Trophoblast cell (in vitro differentiated cells and primary cell): ENCODE measurements around the gene KIF21A.

Experiments
- DNase-seq, 2 donors: peaks; one replicate each; pipeline ENCODE4 v3.0.0-alpha.2; 2016
- H2AFZ ChIP-seq: 2 replicates; pipeline ENCODE4 v1.6.1; 2013; ENCODE audit warnings: low read length, moderate library complexity, mild to moderate bottlenecking; ENCODE audit not compliant: insufficient read depth, poor library complexity
- H2AK5ac ChIP-seq: 2 replicates; pipeline ENCODE4 v1.6.1; 2013; ENCODE audit warnings: mild to moderate bottlenecking, low read length
- H2BK120ac ChIP-seq: 2 replicates; pipeline ENCODE4 v1.6.1; 2013; ENCODE audit warnings: low read length, mild to moderate bottlenecking, moderate library complexity; ENCODE audit not compliant: insufficient read depth, poor library complexity
- H2BK12ac ChIP-seq: 2 replicates; pipeline ENCODE4 v1.6.1; 2013; ENCODE audit warnings: mild to moderate bottlenecking, low read length, moderate library complexity
- H2BK5ac ChIP-seq: 2 replicates; pipeline ENCODE4 v1.6.1; 2013; ENCODE audit warnings: low read length, low read depth, moderate library complexity, mild to moderate bottlenecking; ENCODE audit not compliant: poor library complexity
- H3K14ac ChIP-seq: 2 replicates; pipeline ENCODE4 v1.6.1; 2013; ENCODE audit warnings: mild to moderate bottlenecking, low read length
- H3K18ac ChIP-seq: 2 replicates; pipeline ENCODE4 v1.6.1; 2013; ENCODE audit warnings: mild to moderate bottlenecking, low read length
- H3K23ac ChIP-seq: 2 replicates; pipeline ENCODE4 v1.6.1; 2013; ENCODE audit warnings: low read length
- H3K27ac ChIP-seq: 2 replicates; pipeline ENCODE4 v1.5.1; 2013; ENCODE audit warnings: low read depth, mild to moderate bottlenecking, inconsistent platforms, low read length, moderate library complexity
- H3K27me3 ChIP-seq: 2 replicates; pipeline ENCODE4 v1.6.1; 2013; ENCODE audit warnings: inconsistent platforms, mild to moderate bottlenecking, low read length, moderate library complexity; ENCODE audit not compliant: insufficient read depth
- H3K36me3 ChIP-seq, 2 experiments: 1 replicate in 1 of 2; 2 replicates in 1 of 2; pipeline ENCODE4 v1.6.1; 2013; ENCODE audit warnings: low read length in 2 of 2, mild to moderate bottlenecking in 2 of 2, moderate library complexity in 1 of 2; ENCODE audit not compliant: insufficient read depth in 2 of 2, control insufficient read depth in 1 of 2
- H3K4ac ChIP-seq: 2 replicates; pipeline ENCODE4 v1.6.1; 2013; ENCODE audit warnings: low read depth, mild to moderate bottlenecking, low read length, moderate library complexity
- H3K4me1 ChIP-seq, 2 experiments: 1 replicate in 1 of 2; 2 replicates in 1 of 2; pipeline ENCODE4 v1.6.1; 2013; ENCODE audit warnings: low read length in 2 of 2, mild to moderate bottlenecking in 2 of 2, moderate library complexity in 1 of 2; ENCODE audit not compliant: insufficient read depth in 2 of 2, control insufficient read depth in 1 of 2
- H3K4me2 ChIP-seq: 2 replicates; pipeline ENCODE4 v1.6.1; 2013; ENCODE audit warnings: inconsistent platforms, mild to moderate bottlenecking, low read length, moderate library complexity
- H3K4me3 ChIP-seq: 2 replicates; pipeline ENCODE4 v1.5.1; 2013; ENCODE audit warnings: mild to moderate bottlenecking, low read depth, low read length, inconsistent platforms
- H3K79me1 ChIP-seq: one replicate; pipeline ENCODE4 v1.6.1; 2013; ENCODE audit warnings: low read length
- H3K79me2 ChIP-seq: 2 replicates; pipeline ENCODE4 v1.6.1; 2013; ENCODE audit warnings: low read length, mild to moderate bottlenecking; ENCODE audit not compliant: control insufficient read depth, insufficient read depth, poor library complexity
- H3K9ac ChIP-seq: 2 replicates; pipeline ENCODE4 v1.6.1; 2013; ENCODE audit warnings: mild to moderate bottlenecking, low read length
- H3K9me3 ChIP-seq: 2 replicates; pipeline ENCODE4 v1.6.1; 2013; ENCODE audit warnings: low read depth, mild to moderate bottlenecking, control low read depth, inconsistent platforms, low read length; ENCODE audit not compliant: insufficient read depth
- H4K12ac ChIP-seq: 2 replicates; pipeline ENCODE4 v1.6.1; 2013; ENCODE audit warnings: low read depth, mild to moderate bottlenecking, low read length, moderate library complexity
- H4K8ac ChIP-seq: 2 replicates; pipeline ENCODE4 v1.6.1; 2013; ENCODE audit warnings: low read depth, mild to moderate bottlenecking, low read length, moderate library complexity
- H4K91ac ChIP-seq: one replicate; pipeline ENCODE4 v1.6.1; 2013; ENCODE audit warnings: low read depth, mild to moderate bottlenecking, low read length, moderate library complexity
- WGBS: extraction: QIAGEN DNeasy Blood & Tissue Kit; methylation state at CpG from one replicate; pipeline ENCODE4 v1.1.7; 2013; ENCODE audit warnings: missing lambda C conversion rate; ENCODE audit not compliant: insufficient read length, insufficient coverage; ENCODE audit errors: extremely low coverage; 5-methylcytosine and 5-hydroxymethylcytosine counted together

Gene KIF21A

GRCh38 chr12:39405580-39405979 is 37.3 kb downstream of the KIF21A start:
- Histone ChIP-seq H3K23ac (no peak overlapping the region), H3K18ac (no peak overlapping the region), H3K9ac (no peak overlapping the region), H2AFZ (no peak overlapping the region), H2BK120ac (no peak overlapping the region), H3K36me3 (no peaks in the 10 kb centered on the region), H2AK5ac (no peak overlapping the region), H3K4ac (no peak overlapping the region), H4K91ac (no peak overlapping the region), H4K8ac (no peak overlapping the region), H3K9me3 (no peaks in the 10 kb centered on the region), H3K79me1 (no peaks in the 10 kb centered on the region), H2BK12ac (no peak overlapping the region), H4K12ac (no peak overlapping the region), H3K4me1 (no peaks in the 10 kb centered on the region), H3K4me3 (no peak overlapping the region), H2BK5ac (no peak overlapping the region), H3K79me2 (no peaks in the 10 kb centered on the region), H3K14ac (no peak overlapping the region), H3K4me2 (no peak overlapping the region), H3K27me3 (no peaks in the 10 kb centered on the region), H3K27ac (no peak overlapping the region)
- no peak for DNase-seq
- no CpG with 5 or more reads among the region's 3 CpGs for WGBS

GRCh38 chr12:39404000-39404399 is 38.9 kb downstream of the KIF21A start:
- Histone ChIP-seq H2BK120ac (no peak overlapping the region), H3K27me3 (no peaks in the 10 kb centered on the region), H3K14ac (no peak overlapping the region), H4K12ac (no peak overlapping the region), H2AFZ (no peak overlapping the region), H3K79me2 (no peaks in the 10 kb centered on the region), H3K18ac (no peak overlapping the region), H3K36me3 (no peaks in the 10 kb centered on the region), H2BK5ac (no peak overlapping the region), H3K4me1 (no peaks in the 10 kb centered on the region), H3K23ac (no peak overlapping the region), H3K4me3 (no peak overlapping the region), H3K9me3 (no peaks in the 10 kb centered on the region), H4K8ac (no peak overlapping the region), H3K79me1 (no peaks in the 10 kb centered on the region), H4K91ac (no peak overlapping the region), H3K4ac (no peak overlapping the region), H2AK5ac (no peak overlapping the region), H3K4me2 (no peak overlapping the region), H3K9ac (no peak overlapping the region), H3K27ac (no peak overlapping the region), H2BK12ac (no peak overlapping the region)
- WGBS, result no CpG with 5 or more reads among the region's 1 CpG
- peak; percentile 51 to 59 for DNase-seq

GRCh38 chr12:39403376-39403775 is 39.5 kb downstream of the KIF21A start:
- peak in 1 of 2 donors; percentile 51 for DNase-seq
- no peak overlapping the region for H2BK12ac ChIP-seq
- H3K36me3 ChIP-seq, result no peaks in the 10 kb centered on the region
- no peaks in the 10 kb centered on the region for H3K27me3 ChIP-seq
- H3K9me3 ChIP-seq, result no peaks in the 10 kb centered on the region
- H4K91ac ChIP-seq, result no peak overlapping the region
- H3K9ac ChIP-seq, result no peak overlapping the region
- no peaks in the 10 kb centered on the region for H3K79me2 ChIP-seq
- H3K4me1 ChIP-seq, result no peaks in the 10 kb centered on the region
- H2BK120ac ChIP-seq, result no peak overlapping the region
- no peak overlapping the region for H3K4me2 ChIP-seq
- H2AK5ac ChIP-seq, result no peak overlapping the region
- no peak overlapping the region for H3K4ac ChIP-seq
- H4K8ac ChIP-seq, result no peak overlapping the region
- no peak overlapping the region for H3K18ac ChIP-seq
- H3K79me1 ChIP-seq, result no peaks in the 10 kb centered on the region
- no peak overlapping the region for H3K23ac ChIP-seq
- H3K27ac ChIP-seq, result no peak overlapping the region
- H4K12ac ChIP-seq, result no peak overlapping the region
- H2BK5ac ChIP-seq, result no peak overlapping the region
- no peak overlapping the region for H3K4me3 ChIP-seq
- no peak overlapping the region for H2AFZ ChIP-seq
- no peak overlapping the region for H3K14ac ChIP-seq

DNA sequence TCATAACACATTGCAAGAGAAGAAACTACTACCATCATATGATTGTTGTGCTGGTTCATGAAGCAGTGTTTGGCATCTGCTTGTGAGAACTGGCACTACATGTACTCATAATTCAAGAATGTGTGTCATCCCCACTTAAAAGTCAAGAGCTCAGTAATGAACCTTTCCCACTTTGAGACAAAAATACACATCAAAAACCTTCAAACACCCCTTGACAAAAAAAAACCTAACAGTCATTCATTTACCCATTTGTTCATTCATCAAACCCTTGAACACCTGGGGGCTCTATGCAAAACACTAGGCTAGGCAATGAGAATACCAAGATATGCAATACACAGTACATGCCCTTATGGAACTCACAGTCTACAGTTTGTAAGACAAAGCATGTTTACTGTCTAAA is 40.0 kb downstream of the KIF21A start:
- H3K4ac ChIP-seq, result no peak overlapping the region
- no peaks in the 10 kb centered on the region for H3K4me1 ChIP-seq
- H2BK5ac ChIP-seq, result no peak overlapping the region
- H2BK12ac ChIP-seq, result no peak overlapping the region
- no peak overlapping the region for H4K12ac ChIP-seq
- H3K23ac ChIP-seq, result no peak overlapping the region
- no peak overlapping the region for H4K91ac ChIP-seq
- no peak overlapping the region for H3K9ac ChIP-seq
- no peaks in the 10 kb centered on the region for H3K36me3 ChIP-seq
- no peaks in the 10 kb centered on the region for H3K27me3 ChIP-seq
- no peak overlapping the region for H4K8ac ChIP-seq
- H3K14ac ChIP-seq, result no peak overlapping the region
- no peak overlapping the region for H3K4me3 ChIP-seq
- DNase-seq, result peak; percentile 40 to 77
- no peak overlapping the region for H3K18ac ChIP-seq
- H3K27ac ChIP-seq, result no peak overlapping the region
- no peaks in the 10 kb centered on the region for H3K9me3 ChIP-seq
- H3K79me1 ChIP-seq, result no peaks in the 10 kb centered on the region
- no peaks in the 10 kb centered on the region for H3K79me2 ChIP-seq
- H2BK120ac ChIP-seq, result no peak overlapping the region
- H3K4me2 ChIP-seq, result no peak overlapping the region
- H2AK5ac ChIP-seq, result no peak overlapping the region
- no peak overlapping the region for H2AFZ ChIP-seq

- no peaks in the 10 kb centered on the region for H3K4me1 ChIP-seq
- no peak overlapping the region for H3K18ac ChIP-seq
- H4K8ac ChIP-seq, result no peak overlapping the region
- no peak overlapping the region for H2BK5ac ChIP-seq
- H3K79me2 ChIP-seq, result peaks cover 2% of the 10 kb centered on the region
- H3K4me2 ChIP-seq, result no peak overlapping the region
- no peak overlapping the region for H3K23ac ChIP-seq
- no peak overlapping the region for H2AK5ac ChIP-seq
- H2AFZ ChIP-seq, result no peak overlapping the region
- no peaks in the 10 kb centered on the region for H3K27me3 ChIP-seq
- no peaks in the 10 kb centered on the region for H3K36me3 ChIP-seq
- no peak overlapping the region for H3K27ac ChIP-seq
- no peak overlapping the region for H4K12ac ChIP-seq
- no peaks in the 10 kb centered on the region for H3K79me1 ChIP-seq
- no peaks in the 10 kb centered on the region for H3K9me3 ChIP-seq
- H2BK120ac ChIP-seq, result no peak overlapping the region
- H3K4ac ChIP-seq, result no peak overlapping the region
- no peak overlapping the region for H4K91ac ChIP-seq
- no peak overlapping the region for H3K4me3 ChIP-seq
- no peak overlapping the region for H3K9ac ChIP-seq
- no peak overlapping the region for H3K14ac ChIP-seq
- no peak for DNase-seq
- H2BK12ac ChIP-seq, result no peak overlapping the region
- WGBS, result no CpG with 5 or more reads among the region's 2 CpGs
Measured at GRCh38 chr12:39401459-39401858, 41.5 kb downstream of the KIF21A start.
